Activated T-helper 17 cell treated with anti-CD3 and anti-CD28 coated beads, Interleukin-2, amount 50 U/mL, for 72 hours (primary cell): ENCODE data around the gene HSPA12B. TPM values are rescaled to one million over a fixed set of nuclear protein-coding genes. Genes with fewer than 3 reads are reported as not detected.

Source experiments
- ATAC-seq: fragments of 150-1000 bp; cut with Tn5 transposase; replicated peaks from 2 replicates; pipeline ENCODE4 v1.10.0; 2021; ENCODE audit warnings: mild to moderate bottlenecking, moderate library complexity
- H3K27ac Mint-ChIP-seq: one replicate; pipeline ENCODE4 v1.8.0; 2022; ENCODE audit warnings: mixed read lengths
- H3K27me3 Mint-ChIP-seq: one replicate; pipeline ENCODE4 v1.8.0; 2022; ENCODE audit warnings: mixed read lengths
- H3K36me3 Mint-ChIP-seq: one replicate; pipeline ENCODE4 v1.8.0; 2022; ENCODE audit warnings: low read depth, mild to moderate bottlenecking, mixed read lengths
- H3K4me1 Mint-ChIP-seq: one replicate; pipeline ENCODE4 v1.8.0; 2022; ENCODE audit warnings: mixed read lengths
- H3K4me3 Mint-ChIP-seq: one replicate; pipeline ENCODE4 v1.8.0; 2022; ENCODE audit warnings: mild to moderate bottlenecking, mixed read lengths
- H3K9me3 Mint-ChIP-seq: one replicate; pipeline ENCODE4 v1.8.0; 2022; ENCODE audit warnings: mixed read lengths
- total RNA-seq, 2 donors: library from RNA; stranded (reverse); gene quantifications; one replicate each; pipeline ENCODE4 v1.2.3, GENCODE V29; 2022

Gene HSPA12B
- total RNA-seq, 2 donors from 2014 or later: not detected

GRCh38 chr20:3697588-3698305 lies 34.7 kb upstream of the HSPA12B start:
- Mint-ChIP-seq H3K4me1 (no peaks in the 10 kb centered on the region), H3K27ac (no peak overlapping the region), H3K9me3 (no peaks in the 10 kb centered on the region), H3K4me3 (no peak overlapping the region), H3K36me3 (no peaks in the 10 kb centered on the region), H3K27me3 (no peaks in the 10 kb centered on the region)
- ATAC-seq: no peak

- no peaks in the 10 kb centered on the region for H3K4me1 Mint-ChIP-seq
- H3K4me3 Mint-ChIP-seq: no peak overlapping the region
- no peak overlapping the region for H3K27ac Mint-ChIP-seq
- H3K9me3 Mint-ChIP-seq: no peaks in the 10 kb centered on the region
- no peak for ATAC-seq
- no peaks in the 10 kb centered on the region for H3K27me3 Mint-ChIP-seq
- no peaks in the 10 kb centered on the region for H3K36me3 Mint-ChIP-seq
Observed at GRCh38 chr20:3698591-3699001, 33.9 kb upstream of the HSPA12B start.

DNA sequence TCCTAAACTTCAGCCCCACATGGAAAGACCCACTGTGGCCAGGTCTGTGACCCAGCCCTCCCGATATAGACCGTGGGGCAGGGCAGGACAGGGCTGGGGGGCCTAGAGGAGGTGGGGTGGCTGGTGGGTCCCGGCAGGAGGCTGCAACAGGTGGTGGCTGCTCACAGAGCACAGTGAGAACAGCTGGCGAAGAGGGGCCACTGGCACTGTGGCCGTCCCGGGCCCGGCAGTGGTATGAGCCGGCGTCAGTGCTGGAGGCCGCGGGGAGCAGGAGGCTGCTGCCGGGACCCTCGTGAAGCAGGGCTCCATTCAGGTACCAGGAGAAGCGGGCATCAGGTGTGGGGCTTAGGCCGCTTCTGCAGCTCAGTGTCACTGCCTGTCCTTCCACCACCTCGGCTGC lies 33.4 kb upstream of the HSPA12B start:
- Mint-ChIP-seq H3K4me3 (no peak overlapping the region), H3K9me3 (no peaks in the 10 kb centered on the region), H3K27me3 (no peaks in the 10 kb centered on the region), H3K27ac (no peak overlapping the region), H3K4me1 (no peaks in the 10 kb centered on the region), H3K36me3 (no peaks in the 10 kb centered on the region)
- no peak for ATAC-seq

DNA sequence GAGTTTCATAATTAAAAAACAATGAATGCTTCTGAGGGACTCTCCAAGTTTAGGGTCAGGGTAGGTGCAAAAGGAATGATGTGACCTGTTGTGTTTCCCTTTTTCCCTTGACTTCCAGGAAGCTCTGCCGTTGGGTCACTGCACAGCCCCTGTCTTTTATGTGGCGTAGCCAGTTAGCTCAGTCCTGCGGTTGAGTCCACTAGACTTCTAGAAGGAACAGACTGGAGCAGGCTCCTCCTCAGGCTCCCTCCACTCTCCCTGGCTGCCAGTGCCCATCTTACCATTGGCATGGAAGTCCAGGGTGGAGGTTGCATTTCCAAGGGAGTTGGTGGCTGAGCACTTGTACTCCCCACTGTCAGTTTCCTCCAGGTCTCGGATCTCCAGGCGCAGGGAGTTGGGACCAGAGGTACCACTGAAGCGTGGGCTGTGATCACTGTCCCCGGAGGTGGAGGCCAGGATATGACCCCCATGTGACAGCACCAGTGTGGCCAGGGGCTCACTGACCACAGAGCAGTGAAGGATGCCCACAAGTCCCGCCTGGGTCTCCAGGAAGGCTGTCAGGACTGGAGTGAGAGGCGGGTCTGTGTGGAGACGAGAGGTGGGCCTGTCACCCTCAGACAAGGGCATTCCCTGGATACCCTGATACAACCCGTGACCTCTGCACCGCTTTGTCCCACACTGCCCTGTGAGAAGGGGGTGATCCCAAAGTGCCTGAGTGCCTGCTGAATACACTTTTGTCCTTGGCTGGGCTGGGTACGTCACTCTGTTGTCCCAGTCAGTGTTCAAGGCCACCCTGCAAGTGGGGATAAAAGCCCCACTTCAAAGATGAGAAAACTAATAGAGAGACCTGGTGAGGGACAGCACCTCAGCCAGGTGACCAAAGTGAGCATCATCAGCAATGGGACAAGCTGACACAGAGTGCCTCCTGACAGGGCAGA lies 31.2 kb upstream of the HSPA12B start:
- H3K4me3 Mint-ChIP-seq: no peak overlapping the region
- H3K36me3 Mint-ChIP-seq: no peaks in the 10 kb centered on the region
- no peaks in the 10 kb centered on the region for H3K9me3 Mint-ChIP-seq
- no peaks in the 10 kb centered on the region for H3K27me3 Mint-ChIP-seq
- H3K4me1 Mint-ChIP-seq: no peaks in the 10 kb centered on the region
- H3K27ac Mint-ChIP-seq: no peak overlapping the region
- no peak for ATAC-seq

DNA sequence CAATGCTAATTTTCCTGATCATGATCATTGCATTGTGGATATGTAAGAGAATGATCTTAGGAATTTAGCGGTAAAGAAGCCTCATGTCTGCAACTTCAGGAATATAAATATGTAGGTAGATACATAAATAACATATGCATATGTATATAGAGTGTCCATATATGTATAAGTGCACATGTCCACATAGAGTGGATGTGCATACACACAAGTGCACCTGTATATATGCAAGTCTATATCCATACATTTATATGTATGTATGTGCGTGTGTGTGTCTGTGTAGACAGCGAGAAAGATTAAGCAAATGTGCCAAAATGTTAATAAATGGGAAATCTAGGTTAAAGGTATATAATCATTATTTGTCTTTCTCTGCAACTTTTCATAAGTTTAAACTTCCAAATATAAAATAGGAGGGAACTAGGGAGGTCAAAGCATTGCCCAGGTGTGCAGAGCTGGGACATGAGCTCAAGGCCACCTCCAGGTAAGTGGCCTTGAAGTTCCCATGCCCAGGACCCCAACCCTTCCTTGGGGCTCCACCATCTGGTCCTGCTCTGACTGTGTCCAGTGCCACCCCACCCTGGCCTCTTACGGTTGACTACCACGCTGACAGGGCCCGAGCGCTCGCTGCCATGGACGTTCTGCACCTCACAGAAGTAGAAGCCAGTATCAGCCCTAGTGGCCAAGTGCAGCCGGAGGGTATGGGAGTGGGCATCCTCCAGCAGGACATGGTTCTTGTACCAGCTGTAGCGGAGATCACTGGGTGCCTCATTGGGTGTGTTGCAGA lies 29.7 kb upstream of the HSPA12B start:
- Mint-ChIP-seq H3K4me1 (no peaks in the 10 kb centered on the region), H3K4me3 (no peak overlapping the region), H3K36me3 (no peaks in the 10 kb centered on the region), H3K27ac (no peak overlapping the region), H3K27me3 (no peaks in the 10 kb centered on the region), H3K9me3 (no peaks in the 10 kb centered on the region)
- ATAC-seq: no peak

GRCh38 chr20:3704087-3704486 lies 28.4 kb upstream of the HSPA12B start:
- H3K27ac Mint-ChIP-seq: no peak overlapping the region
- no peaks in the 10 kb centered on the region for H3K27me3 Mint-ChIP-seq
- no peak overlapping the region for H3K4me3 Mint-ChIP-seq
- no peak for ATAC-seq
- no peaks in the 10 kb centered on the region for H3K9me3 Mint-ChIP-seq
- H3K4me1 Mint-ChIP-seq: no peaks in the 10 kb centered on the region
- no peaks in the 10 kb centered on the region for H3K36me3 Mint-ChIP-seq

GRCh38 chr20:3705491-3705969 lies 27.0 kb upstream of the HSPA12B start:
- no peak for ATAC-seq

DNA sequence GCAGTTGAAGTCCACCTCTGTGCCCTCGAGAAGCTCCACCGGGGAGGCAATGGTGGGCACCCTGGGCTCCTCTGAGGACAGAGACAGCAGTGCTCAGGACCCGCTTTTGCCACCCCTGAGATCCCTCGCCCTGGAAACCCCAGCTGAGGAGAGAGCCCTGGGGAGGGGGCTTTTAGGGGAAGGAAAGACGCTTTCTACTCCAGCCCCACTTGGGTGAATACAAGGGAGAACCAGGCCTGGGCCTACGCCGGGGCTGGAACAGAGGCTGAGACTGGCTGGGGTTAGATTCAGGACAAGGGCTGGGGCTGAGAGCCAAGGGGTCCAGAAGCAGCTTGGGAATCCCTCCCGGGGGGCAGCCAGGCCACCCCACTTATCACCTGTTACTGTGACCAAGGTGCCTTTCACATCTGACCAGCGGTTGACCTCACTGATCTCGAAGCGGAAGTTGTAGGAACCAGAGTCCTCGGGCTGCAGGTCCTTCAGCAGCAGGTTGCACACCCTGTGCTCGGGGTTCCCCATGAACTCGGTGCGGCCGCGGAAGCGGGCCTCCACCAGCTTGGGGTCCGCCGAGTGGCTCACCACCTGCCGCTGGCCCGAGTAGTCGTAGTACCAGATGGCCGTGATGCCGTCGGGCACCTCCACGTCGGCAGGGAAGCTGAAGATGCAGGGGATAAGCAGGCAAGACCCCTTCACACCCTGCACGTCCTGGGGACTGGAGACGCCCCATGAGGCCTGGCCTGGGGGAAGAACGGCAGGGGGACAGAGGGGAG lies 26.3 kb upstream of the HSPA12B start:
- H3K27me3 Mint-ChIP-seq: no peaks in the 10 kb centered on the region
- no peaks in the 10 kb centered on the region for H3K9me3 Mint-ChIP-seq
- ATAC-seq: no peak
- no peaks in the 10 kb centered on the region for H3K4me1 Mint-ChIP-seq
- H3K36me3 Mint-ChIP-seq: no peaks in the 10 kb centered on the region
- H3K27ac Mint-ChIP-seq: no peak overlapping the region
- H3K4me3 Mint-ChIP-seq: no peak overlapping the region

More at GRCh38 chr20:3705491-3705969, 27.0 kb upstream of the HSPA12B start:
- Mint-ChIP-seq H3K4me1 (no peaks in the 10 kb centered on the region), H3K27me3 (no peaks in the 10 kb centered on the region), H3K9me3 (no peaks in the 10 kb centered on the region), H3K27ac (no peak overlapping the region), H3K4me3 (no peak overlapping the region), H3K36me3 (no peaks in the 10 kb centered on the region)

DNA sequence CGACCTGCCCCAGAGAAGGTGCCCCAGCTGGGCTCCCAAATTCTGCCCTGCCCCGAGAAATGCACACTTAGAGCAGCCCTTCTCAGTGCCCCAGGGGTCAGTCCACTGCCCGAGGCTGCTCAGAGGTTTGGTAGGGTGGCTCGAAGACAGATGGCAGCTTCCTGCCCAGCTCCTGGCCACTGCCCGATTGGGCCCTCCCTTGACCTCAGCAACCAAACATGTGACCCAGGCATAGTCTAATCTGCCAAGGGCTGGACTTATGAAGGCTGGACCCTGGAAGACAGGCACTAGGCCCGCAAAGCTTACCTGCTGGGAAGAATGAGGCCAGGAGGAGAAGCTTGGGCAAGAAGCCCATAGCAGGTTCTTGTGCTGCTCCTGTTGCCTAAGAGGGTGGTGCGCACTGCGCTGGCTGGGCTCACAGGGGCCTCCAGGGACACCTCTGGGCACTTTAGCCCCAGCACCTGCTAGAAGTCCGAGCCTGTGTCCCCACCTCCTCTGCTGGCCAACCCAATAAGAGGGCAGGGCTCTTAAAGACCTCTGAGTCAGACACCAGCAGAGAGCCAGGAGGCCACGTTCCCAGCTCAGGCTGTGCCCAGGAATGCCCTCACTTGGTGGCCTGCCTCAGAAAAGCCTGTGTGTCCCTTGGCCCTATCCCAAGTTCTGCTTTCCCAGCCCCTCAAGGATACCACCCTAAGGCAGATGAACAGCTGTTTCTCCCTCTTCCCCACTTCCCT lies 25.5 kb upstream of the HSPA12B start:
- ATAC-seq: no peak
- H3K36me3 Mint-ChIP-seq: no peaks in the 10 kb centered on the region
- no peak overlapping the region for H3K27ac Mint-ChIP-seq
- no peak overlapping the region for H3K4me3 Mint-ChIP-seq
- H3K9me3 Mint-ChIP-seq: no peaks in the 10 kb centered on the region
- H3K27me3 Mint-ChIP-seq: peaks cover 3% of the 10 kb centered on the region
- no peaks in the 10 kb centered on the region for H3K4me1 Mint-ChIP-seq

- H3K9me3 Mint-ChIP-seq: no peaks in the 10 kb centered on the region
- no peaks in the 10 kb centered on the region for H3K36me3 Mint-ChIP-seq
- H3K4me3 Mint-ChIP-seq: no peak overlapping the region
- H3K27me3 Mint-ChIP-seq: peaks cover 4% of the 10 kb centered on the region
- H3K27ac Mint-ChIP-seq: peak overlapping the region; percentile 12
- H3K4me1 Mint-ChIP-seq: no peaks in the 10 kb centered on the region
- no peak for ATAC-seq
Observed at GRCh38 chr20:3707508-3707899, 25.0 kb upstream of the HSPA12B start.

DNA sequence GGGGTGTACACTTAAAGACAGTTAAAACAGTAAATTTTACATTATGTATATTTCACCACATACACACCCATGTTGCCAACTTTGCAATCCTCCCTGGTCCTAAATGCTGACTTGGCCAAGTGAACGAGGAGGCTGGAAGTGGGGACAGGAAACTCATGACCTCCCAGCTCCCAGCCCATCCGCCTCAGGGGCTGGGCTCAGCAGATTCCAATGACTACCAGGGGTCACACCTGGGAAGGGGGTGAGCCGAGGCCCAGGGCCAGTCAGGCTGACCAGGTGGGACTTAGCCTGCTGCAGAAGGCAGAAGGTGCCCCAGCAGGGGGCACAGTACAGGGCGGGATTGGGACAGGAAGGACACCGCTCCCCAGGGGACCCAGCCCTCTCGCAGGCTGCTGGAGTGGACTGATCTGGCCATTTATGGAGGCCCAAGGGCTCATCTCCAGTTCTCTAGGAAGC lies 22.4 kb upstream of the HSPA12B start:
- peaks cover 4% of the 10 kb centered on the region for H3K27me3 Mint-ChIP-seq
- H3K4me3 Mint-ChIP-seq: no peak overlapping the region
- no peak for ATAC-seq
- no peaks in the 10 kb centered on the region for H3K9me3 Mint-ChIP-seq
- H3K27ac Mint-ChIP-seq: no peak overlapping the region
- no peaks in the 10 kb centered on the region for H3K4me1 Mint-ChIP-seq
- H3K36me3 Mint-ChIP-seq: no peaks in the 10 kb centered on the region

DNA sequence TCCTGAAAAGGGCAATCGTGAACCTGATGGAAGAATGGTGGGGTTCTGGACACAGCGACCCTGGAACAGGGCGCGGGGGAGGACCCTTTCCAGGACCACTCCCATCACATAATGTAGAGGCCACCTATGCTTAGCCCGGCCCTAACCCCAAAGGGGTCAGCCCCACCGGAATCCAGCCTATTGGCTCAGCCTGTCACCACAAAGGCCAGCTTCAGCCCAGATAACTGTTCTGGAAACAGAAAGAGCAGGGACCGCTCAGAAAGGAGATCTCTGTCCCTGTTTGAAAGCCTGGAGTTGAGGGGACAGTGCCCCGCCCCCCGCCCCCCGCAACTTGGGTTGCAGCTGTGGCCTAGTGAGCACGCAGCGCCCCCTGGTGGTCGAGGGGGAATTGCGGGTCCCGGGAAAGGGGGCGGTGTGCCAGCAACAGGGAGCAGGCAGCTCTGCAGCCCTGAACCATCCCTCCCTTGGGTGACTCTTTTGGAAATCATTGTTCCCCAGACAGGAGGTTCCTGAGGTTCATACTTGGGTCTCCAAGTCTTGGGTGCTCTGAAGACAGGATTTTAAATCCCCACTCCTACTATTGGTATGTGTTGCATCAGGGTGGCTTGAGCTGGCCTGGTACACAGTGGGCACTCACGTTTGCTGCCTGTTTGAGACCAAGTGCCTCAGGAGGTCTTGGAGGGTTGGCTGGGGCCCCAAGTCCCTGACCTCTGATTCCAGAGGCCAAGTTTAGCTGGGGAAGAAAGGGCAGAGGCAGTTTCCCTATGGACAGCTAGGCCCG lies 21.6 kb upstream of the HSPA12B start:
- Mint-ChIP-seq H3K4me3 (no peak overlapping the region), H3K27ac (no peak overlapping the region), H3K27me3 (peaks cover 4% of the 10 kb centered on the region), H3K36me3 (no peaks in the 10 kb centered on the region), H3K4me1 (no peaks in the 10 kb centered on the region), H3K9me3 (no peaks in the 10 kb centered on the region)
- peak; percentile 68 for ATAC-seq
